ENCODE results near the gene HSP90AB1. TPM values are rescaled to one million over a fixed set of nuclear protein-coding genes. Genes with fewer than 3 reads are reported as not detected.
A peak's percentile ranks its signal among the peaks of the same experiment; 100 is the strongest.

The HSP90AB1 gene
- total RNA-seq, 1 donor from 2014 or later: 1,294 TPM

DNA sequence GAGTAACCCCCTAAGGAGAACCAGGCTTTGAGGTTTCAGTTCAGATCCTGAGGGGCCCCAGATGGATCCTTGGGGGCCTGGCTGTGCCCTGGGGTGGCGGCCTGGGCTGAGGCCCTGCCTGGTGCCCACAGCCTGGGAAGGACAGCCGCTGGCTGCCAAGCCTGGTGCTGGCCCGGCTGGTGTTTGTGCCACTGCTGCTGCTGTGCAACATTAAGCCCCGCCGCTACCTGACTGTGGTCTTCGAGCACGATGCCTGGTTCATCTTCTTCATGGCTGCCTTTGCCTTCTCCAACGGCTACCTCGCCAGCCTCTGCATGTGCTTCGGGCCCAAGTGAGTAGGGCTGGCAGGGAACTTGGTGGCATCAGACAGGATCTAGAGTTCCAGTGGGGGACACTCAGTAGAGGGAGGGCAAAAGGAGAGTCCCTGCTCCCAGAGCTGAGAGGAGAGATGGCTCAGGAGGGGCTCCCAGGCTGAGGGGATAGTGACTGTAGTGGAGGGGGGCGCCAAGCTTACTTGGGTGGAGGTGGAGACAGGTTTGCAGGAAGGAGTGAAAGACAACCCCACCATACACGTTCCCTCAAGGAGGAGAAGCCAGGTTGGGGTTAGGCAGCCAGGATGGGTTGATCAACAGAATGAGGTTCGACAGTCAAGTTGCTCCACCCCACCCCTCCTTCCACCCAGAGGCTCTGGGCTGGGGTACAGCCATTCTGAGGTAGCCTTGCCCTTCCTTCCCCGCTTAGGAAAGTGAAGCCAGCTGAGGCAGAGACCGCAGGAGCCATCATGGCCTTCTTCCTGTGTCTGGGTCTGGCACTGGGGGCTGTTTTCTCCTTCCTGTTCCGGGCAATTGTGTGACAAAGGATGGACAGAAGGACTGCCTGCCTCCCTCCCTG is 14.0 kb upstream of the HSP90AB1 start:
- DNase-seq (ENCODE audit: low read depth): no peak

DNA sequence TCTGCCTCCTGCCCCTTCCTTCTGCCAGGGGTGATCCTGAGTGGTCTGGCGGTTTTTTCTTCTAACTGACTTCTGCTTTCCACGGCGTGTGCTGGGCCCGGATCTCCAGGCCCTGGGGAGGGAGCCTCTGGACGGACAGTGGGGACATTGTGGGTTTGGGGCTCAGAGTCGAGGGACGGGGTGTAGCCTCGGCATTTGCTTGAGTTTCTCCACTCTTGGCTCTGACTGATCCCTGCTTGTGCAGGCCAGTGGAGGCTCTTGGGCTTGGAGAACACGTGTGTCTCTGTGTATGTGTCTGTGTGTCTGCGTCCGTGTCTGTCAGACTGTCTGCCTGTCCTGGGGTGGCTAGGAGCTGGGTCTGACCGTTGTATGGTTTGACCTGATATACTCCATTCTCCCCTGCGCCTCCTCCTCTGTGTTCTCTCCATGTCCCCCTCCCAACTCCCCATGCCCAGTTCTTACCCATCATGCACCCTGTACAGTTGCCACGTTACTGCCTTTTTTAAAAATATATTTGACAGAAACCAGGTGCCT is 13.3 kb upstream of the HSP90AB1 start:
- TF ChIP-seq, protein P1, sequence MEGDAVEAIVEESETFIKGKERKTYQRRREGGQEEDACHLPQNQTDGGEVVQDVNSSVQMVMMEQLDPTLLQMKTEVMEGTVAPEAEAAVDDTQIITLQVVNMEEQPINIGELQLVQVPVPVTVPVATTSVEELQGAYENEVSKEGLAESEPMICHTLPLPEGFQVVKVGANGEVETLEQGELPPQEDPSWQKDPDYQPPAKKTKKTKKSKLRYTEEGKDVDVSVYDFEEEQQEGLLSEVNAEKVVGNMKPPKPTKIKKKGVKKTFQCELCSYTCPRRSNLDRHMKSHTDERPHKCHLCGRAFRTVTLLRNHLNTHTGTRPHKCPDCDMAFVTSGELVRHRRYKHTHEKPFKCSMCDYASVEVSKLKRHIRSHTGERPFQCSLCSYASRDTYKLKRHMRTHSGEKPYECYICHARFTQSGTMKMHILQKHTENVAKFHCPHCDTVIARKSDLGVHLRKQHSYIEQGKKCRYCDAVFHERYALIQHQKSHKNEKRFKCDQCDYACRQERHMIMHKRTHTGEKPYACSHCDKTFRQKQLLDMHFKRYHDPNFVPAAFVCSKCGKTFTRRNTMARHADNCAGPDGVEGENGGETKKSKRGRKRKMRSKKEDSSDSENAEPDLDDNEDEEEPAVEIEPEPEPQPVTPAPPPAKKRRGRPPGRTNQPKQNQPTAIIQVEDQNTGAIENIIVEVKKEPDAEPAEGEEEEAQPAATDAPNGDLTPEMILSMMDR (IDR thresholded peaks at IDR 0.05; ENCODE audit: insufficient read depth, low read length, poor library complexity, severe bottlenecking): no peak
- Histone ChIP-seq H3K36me3 (ENCODE audit: control insufficient read depth, insufficient read depth, low read length) (peaks cover 1% of the 10 kb centered on the region), H3K4me3 (ENCODE audit: low read depth, low read length) (no peak overlapping the region), H3K27me3 (ENCODE audit: control insufficient read depth, insufficient read depth, low read length) (no peaks in the 10 kb centered on the region)
- DNase-seq (ENCODE audit: low read depth): no peak

More for the DNA sequence above, 14.0 kb upstream of the HSP90AB1 start:
- Histone ChIP-seq H3K27me3 (ENCODE audit: control insufficient read depth, insufficient read depth, low read length) (no peaks in the 10 kb centered on the region), H3K4me3 (ENCODE audit: low read depth, low read length) (no peak overlapping the region), H3K36me3 (ENCODE audit: control insufficient read depth, insufficient read depth, low read length) (peaks cover 1% of the 10 kb centered on the region)
- TF ChIP-seq, protein P1 (IDR thresholded peaks at IDR 0.05; ENCODE audit: insufficient read depth, low read length, poor library complexity, severe bottlenecking): no peak

DNA sequence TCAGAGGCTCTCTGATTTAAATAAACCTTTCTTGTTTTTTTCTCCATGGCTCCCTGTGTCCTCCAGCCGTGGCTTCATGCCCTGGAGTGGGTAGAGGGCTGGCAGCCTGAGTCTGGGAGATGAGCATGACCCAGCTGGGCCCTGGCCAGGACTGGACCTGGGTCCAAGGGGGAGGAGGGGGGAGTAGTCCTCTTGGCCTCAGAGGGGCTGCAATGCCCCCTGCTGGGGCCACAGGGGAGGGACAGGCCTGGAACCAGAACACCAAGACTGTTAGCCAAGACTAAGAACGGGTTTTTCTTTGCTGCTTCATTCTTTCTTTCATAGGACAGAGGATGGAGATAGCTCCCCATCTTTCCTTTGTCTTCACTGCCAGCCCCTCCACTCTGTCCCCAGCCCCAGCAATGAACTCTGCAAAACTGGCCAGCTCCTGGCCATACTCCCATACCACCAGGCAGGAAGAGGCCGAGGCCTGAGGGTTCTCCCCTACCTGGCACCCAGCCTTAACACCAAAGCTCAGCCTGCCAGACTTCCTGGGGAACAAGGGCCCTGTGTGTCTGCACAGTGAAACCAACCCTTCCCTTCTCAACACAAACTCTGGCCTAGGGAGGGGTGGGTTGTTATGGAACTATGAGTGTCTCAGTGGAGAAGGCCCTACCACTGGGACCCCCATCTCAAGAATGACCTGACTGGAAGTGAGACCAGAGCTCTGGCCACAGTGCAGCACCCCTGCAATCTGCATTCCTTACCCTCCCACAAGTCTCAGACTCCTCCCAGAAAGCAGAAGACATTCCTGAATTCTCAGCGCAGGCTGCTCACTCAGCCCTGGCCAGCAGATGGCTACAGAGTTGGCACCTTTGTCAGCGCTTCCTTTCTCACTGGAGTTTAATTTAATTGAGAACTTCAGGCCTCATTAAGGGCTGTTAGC is 12.5 kb upstream of the HSP90AB1 start:
- TF ChIP-seq, protein P1 (IDR thresholded peaks at IDR 0.05; ENCODE audit: insufficient read depth, low read length, poor library complexity, severe bottlenecking): peak; percentile 80
- H3K4me3 ChIP-seq (ENCODE audit: low read depth, low read length): no peak overlapping the region
- peaks cover 1% of the 10 kb centered on the region for H3K36me3 ChIP-seq (ENCODE audit: control insufficient read depth, insufficient read depth, low read length)
- H3K27me3 ChIP-seq (ENCODE audit: control insufficient read depth, insufficient read depth, low read length): no peaks in the 10 kb centered on the region
- DNase-seq (ENCODE audit: low read depth): peak; percentile 56

DNA sequence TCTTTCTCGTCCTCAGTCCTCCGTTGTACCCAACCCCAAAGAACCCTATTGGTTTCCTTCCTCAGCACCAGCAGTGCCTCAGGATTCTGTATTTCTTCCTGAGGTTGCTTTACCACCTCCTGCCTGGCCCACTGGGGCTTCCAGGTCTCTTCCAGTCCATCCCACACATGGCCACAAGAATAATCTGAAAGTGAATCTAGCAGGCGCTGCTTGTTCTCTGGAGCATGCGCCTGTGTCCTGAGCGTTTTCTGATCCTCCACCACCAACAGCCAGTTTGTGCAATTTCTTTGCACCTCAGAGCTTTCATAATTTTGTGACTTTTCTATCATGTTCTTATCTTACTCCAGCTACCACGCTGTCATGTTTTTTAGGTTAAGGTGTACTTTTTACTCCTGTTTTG is 11.6 kb upstream of the HSP90AB1 start:
- Histone ChIP-seq H3K27me3 (ENCODE audit: control insufficient read depth, insufficient read depth, low read length) (no peaks in the 10 kb centered on the region), H3K4me3 (ENCODE audit: low read depth, low read length) (no peak overlapping the region), H3K36me3 (ENCODE audit: control insufficient read depth, insufficient read depth, low read length) (peaks cover 1% of the 10 kb centered on the region)
- TF ChIP-seq, protein P1 (IDR thresholded peaks at IDR 0.05; ENCODE audit: insufficient read depth, low read length, poor library complexity, severe bottlenecking): no peak
- no peak for DNase-seq (ENCODE audit: low read depth)

DNA sequence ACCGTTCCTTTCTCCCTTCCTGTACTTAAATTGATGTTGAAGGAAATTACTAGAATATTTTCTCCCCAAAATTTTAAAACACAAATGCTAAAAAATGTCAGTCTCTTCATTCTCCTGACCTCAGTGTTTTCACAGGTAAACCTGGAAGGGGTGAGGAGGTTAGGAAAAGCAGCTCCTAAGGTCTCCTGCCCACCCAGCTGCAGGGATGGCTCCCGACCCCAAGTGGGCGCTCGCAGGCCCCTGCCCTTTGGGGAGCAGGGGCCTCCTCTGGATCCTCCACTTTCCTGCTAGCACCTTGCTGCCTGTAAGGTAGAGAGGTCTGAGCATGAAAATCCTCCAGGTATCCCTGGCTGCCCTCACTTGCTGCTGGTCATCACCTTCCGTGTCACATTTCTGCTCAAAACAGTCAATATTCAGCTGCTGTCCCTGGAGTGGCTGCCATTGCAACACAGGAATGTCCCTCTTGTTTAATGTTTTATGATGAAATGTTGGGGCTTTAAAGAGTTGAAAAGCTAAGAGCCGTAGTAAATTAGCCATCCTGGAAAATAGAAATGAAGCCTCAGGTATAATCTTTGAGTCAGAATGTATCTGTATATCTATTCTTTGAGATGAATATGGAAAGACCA is 10.9 kb upstream of the HSP90AB1 start:
- H3K36me3 ChIP-seq (ENCODE audit: control insufficient read depth, insufficient read depth, low read length): peaks cover 1% of the 10 kb centered on the region
- no peak for DNase-seq (ENCODE audit: low read depth)
- no peaks in the 10 kb centered on the region for H3K27me3 ChIP-seq (ENCODE audit: control insufficient read depth, insufficient read depth, low read length)
- TF ChIP-seq, protein P1 (IDR thresholded peaks at IDR 0.05; ENCODE audit: insufficient read depth, low read length, poor library complexity, severe bottlenecking): peak; percentile 6
- no peak overlapping the region for H3K4me3 ChIP-seq (ENCODE audit: low read depth, low read length)

Measured in kidney epithelial cell (primary cell).